Peyer's patch (tissue), 4 donors: ENCODE data around the gene ARF3. TPM values are rescaled to one million over a fixed set of nuclear protein-coding genes. Genes with fewer than 3 reads are reported as not detected.
A peak's percentile ranks its signal among the peaks of the same experiment; 100 is the strongest.

Experiments used
- DNase-seq, 3 donors: peaks; one replicate each; pipeline ENCODE4 v3.0.0-alpha.2; 2017 to 2019
- H3K27ac ChIP-seq, 4 donors: fragments of 200-600 bp; sonication (generic); one replicate each; pipeline ENCODE4 v1.5.1; 2016 to 2019
- H3K27me3 ChIP-seq, 2 donors: fragments of 200-600 bp; sonication (generic); one replicate each; pipeline ENCODE4 v1.5.1; 2019
- H3K36me3 ChIP-seq, 3 donors: fragments of 200-600 bp; sonication (generic); one replicate each; pipeline ENCODE4 v1.5.1; 2016 to 2019
- H3K4me1 ChIP-seq, 4 donors: fragments of 200-600 bp; sonication (generic); one replicate each; pipeline ENCODE4 v1.5.1; 2016 to 2019
- H3K4me3 ChIP-seq, 4 donors: fragments of 200-600 bp; sonication (generic); 1 replicate in 3 of 4; 2 replicates in 1 of 4; pipeline ENCODE4 v1.5.1; 2016 to 2019; ENCODE audit warnings: mild to moderate bottlenecking in 1 of 4
- H3K9me3 ChIP-seq, 4 donors: fragments of 200-600 bp; sonication (generic); one replicate each; pipeline ENCODE4 v1.5.1; 2016 to 2019; ENCODE audit warnings: mild to moderate bottlenecking in 1 of 4
- CTCF ChIP-seq, 6 experiments: fragments of 450-650 bp in 4 of 6; fragments of 200-600 bp in 2 of 6; sonication (generic) in 1 of 6; IDR thresholded peaks; one replicate each; pipeline ENCODE4 v1.5.1; 2017 to 2019; ENCODE audit warnings: antibody characterized with exemption in 6 of 6, mild to moderate bottlenecking in 3 of 6, moderate library complexity in 1 of 6
- POLR2A ChIP-seq, 2 donors: fragments of 450-650 bp; IDR thresholded peaks; one replicate each; pipeline ENCODE4 v1.5.1; 2017; ENCODE audit warnings: antibody characterized with exemption in 2 of 2, mild to moderate bottlenecking in 2 of 2, moderate library complexity in 2 of 2
- total RNA-seq, 4 donors: library from RNA; depleted of rRNA; stranded (reverse); fragments of >200 nt; gene quantifications; one replicate each; pipeline ENCODE4 v1.1.0, GENCODE V29; 2016

The ARF3 gene
- total RNA-seq, 4 donors from 2014 or later, result 49.3 to 217 (median 63.5) TPM

- Histone ChIP-seq H3K9me3 (no peaks in the 10 kb centered on the region), H3K27me3 (no peaks in the 10 kb centered on the region), H3K4me1 (peaks cover 0 to 26% (median 0%) of the 10 kb centered on the region in 4 donors), H3K36me3 (peaks cover 0 to 7% (median 0%) of the 10 kb centered on the region in 3 donors), H3K4me3 (no peak overlapping the region), H3K27ac (peak overlapping the region in 2 of 4 donors; percentile 1 to 4)
- TF ChIP-seq POLR2A (IDR thresholded peaks at IDR 0.05) (no peak), CTCF (IDR thresholded peaks at IDR 0.05) (no peak)
- DNase-seq, result no peak
These were observed 9.6 kb downstream of the ARF3 start for GRCh38 chr12:48947727-48948126.

- peaks cover 0 to 26% (median 0%) of the 10 kb centered on the region in 4 donors for H3K4me1 ChIP-seq
- H3K27me3 ChIP-seq, result no peaks in the 10 kb centered on the region
- no peak overlapping the region for H3K4me3 ChIP-seq
- TF ChIP-seq POLR2A (IDR thresholded peaks at IDR 0.05), result no peak
- TF ChIP-seq CTCF (IDR thresholded peaks at IDR 0.05), result no peak
- no peaks in the 10 kb centered on the region for H3K9me3 ChIP-seq
- H3K27ac ChIP-seq, result peak overlapping the region in 1 of 4 donors; percentile 3
- H3K36me3 ChIP-seq, result peaks cover 0 to 7% (median 0%) of the 10 kb centered on the region in 3 donors
- no peak for DNase-seq
These were observed 10.3 kb downstream of the ARF3 start for GRCh38 chr12:48946943-48947342.

GRCh38 chr12:48946205-48946604 is 11.1 kb downstream of the ARF3 start:
- no peak for DNase-seq
- Histone ChIP-seq H3K4me3 (no peak overlapping the region), H3K27ac (no peak overlapping the region), H3K4me1 (peaks cover 0 to 26% (median 0%) of the 10 kb centered on the region in 4 donors), H3K27me3 (no peaks in the 10 kb centered on the region), H3K9me3 (no peaks in the 10 kb centered on the region), H3K36me3 (peaks cover 0 to 7% (median 0%) of the 10 kb centered on the region in 3 donors)
- TF ChIP-seq POLR2A (IDR thresholded peaks at IDR 0.05), result no peak
- no peak for TF ChIP-seq CTCF (IDR thresholded peaks at IDR 0.05)

- no peak for DNase-seq
- H3K27ac ChIP-seq, result no peak overlapping the region
- no peaks in the 10 kb centered on the region for H3K9me3 ChIP-seq
- H3K4me3 ChIP-seq, result no peak overlapping the region
- no peaks in the 10 kb centered on the region for H3K27me3 ChIP-seq
- TF ChIP-seq CTCF (IDR thresholded peaks at IDR 0.05), result no peak
- no peak for TF ChIP-seq POLR2A (IDR thresholded peaks at IDR 0.05)
- peaks cover 0 to 32% (median 0%) of the 10 kb centered on the region in 3 donors for H3K36me3 ChIP-seq
- peaks cover 0 to 21% (median 0%) of the 10 kb centered on the region in 4 donors for H3K4me1 ChIP-seq
These were observed 14.1 kb downstream of the ARF3 start for GRCh38 chr12:48943221-48943620.

GRCh38 chr12:48940181-48940580 is 17.1 kb downstream of the ARF3 start:
- no peaks in the 10 kb centered on the region for H3K9me3 ChIP-seq
- TF ChIP-seq POLR2A (IDR thresholded peaks at IDR 0.05) (no peak), CTCF (IDR thresholded peaks at IDR 0.05) (no peak)
- H3K36me3 ChIP-seq, result peaks cover 0 to 53% (median 0%) of the 10 kb centered on the region in 3 donors
- H3K27me3 ChIP-seq, result no peaks in the 10 kb centered on the region
- H3K27ac ChIP-seq, result no peak overlapping the region
- no peak overlapping the region for H3K4me3 ChIP-seq
- no peak for DNase-seq
- H3K4me1 ChIP-seq, result no peaks in the 10 kb centered on the region

- peak in 2 of 3 donors; percentile 73 to 80 for DNase-seq
- TF ChIP-seq POLR2A (IDR thresholded peaks at IDR 0.05), result no peak
- TF ChIP-seq CTCF (IDR thresholded peaks at IDR 0.05), result no peak
- Histone ChIP-seq H3K9me3 (no peaks in the 10 kb centered on the region), H3K4me1 (no peaks in the 10 kb centered on the region), H3K27ac (no peak overlapping the region), H3K27me3 (no peaks in the 10 kb centered on the region), H3K36me3 (peaks cover 0 to 60% (median 0%) of the 10 kb centered on the region in 3 donors), H3K4me3 (no peak overlapping the region)
These were observed 18.5 kb downstream of the ARF3 start for GRCh38 chr12:48938805-48939204.
